NCI-H345 treated with DMSO at 0.1 percent for 48 hours (cell line): Measurements from ENCODE around the gene KIAA1210.
"Not testable (repeated sequence)": the region's sequence is repeated elsewhere in the genome, so short reads cannot be mapped to it uniquely, and the experiment has no call there.

Experiments
- DNase-seq: peaks from one replicate; lab custom pipeline; 2025; ENCODE audit not compliant: unreplicated experiment; lab: John Stamatoyannopoulos, UW

The KIAA1210 gene

GRCh38 chrX:119040432-119040831 is 87.2 kb downstream of the KIAA1210 start:
- DNase-seq, result no peak

DNA sequence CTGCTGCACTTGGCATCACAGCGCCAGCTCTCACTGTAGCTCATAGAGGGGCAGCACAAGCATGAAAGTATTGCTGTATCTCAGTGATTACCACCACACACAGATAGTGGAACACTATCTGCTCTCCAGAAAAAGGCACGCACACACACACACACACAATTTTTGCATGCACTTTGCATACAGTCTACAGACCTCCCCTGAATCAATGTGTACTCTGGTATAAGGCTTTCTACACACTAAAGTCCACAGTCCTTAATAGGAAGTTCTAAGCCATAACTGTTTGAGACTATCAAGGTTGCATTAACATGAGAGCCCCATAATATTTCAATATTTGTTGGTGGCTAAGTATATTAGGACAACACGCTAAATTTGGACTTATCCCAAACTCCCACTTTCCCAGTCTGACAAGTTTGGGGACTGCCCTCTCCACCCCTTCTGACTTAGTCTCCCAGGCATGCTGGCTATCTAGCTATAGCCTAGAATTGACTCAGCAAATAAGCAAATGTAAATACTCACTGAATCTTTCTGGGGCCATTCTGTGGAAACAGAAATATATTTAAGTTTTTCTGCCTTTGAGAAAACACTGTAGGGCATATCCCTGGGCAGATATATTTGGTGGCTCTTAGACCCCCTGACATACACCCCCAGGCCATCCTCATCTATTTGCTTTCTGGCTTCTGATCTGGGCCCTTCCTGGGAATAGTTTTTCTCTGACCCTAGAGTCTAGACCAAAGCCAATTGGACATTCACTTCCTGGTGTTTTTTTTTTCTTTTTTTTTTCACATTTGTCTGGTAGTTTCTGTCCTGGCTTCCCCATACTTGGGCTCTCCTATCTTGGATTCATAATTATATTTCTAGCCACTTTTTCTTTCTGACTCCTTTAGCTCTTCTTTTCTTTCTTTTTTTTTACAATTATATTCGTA is 91.2 kb downstream of the KIAA1210 start:
- DNase-seq, result no peak

DNA sequence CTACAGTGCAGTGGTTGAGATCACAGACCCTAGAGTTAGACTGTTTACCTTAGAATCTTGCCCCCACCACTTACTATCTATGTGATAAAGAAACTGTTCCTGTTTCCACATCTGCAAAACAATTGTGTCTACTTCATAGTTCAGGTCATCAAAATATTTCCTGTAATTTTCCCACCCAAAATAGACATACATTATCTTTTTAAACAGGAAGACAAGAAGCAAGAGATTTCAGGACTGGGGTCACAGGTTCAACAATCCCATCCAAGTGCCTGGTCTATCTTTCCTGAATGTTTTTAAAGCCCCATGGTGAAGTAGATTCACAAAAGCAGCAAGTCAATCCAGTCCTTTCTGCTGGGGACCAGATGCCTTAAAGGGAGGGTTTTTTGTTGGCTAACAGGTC is 96.6 kb downstream of the KIAA1210 start:
- DNase-seq, result no peak

GRCh38 chrX:119029656-119030055 is 98.0 kb downstream of the KIAA1210 start:
- DNase-seq, result not testable (repeated sequence)

- no peak for DNase-seq
Observed at GRCh38 chrX:119028733-119029330, 98.8 kb downstream of the KIAA1210 start.
